K562 (cell line): ENCODE results near the gene DNAH1.

ENCODE experiments used
- BHLHE40 ChIP-seq: IDR thresholded peaks from 2 replicates; pipeline ENCODE4 v1.6.1; 2011; ENCODE audit warnings: low read length, improper control_type of control experiment
- BRD4 ChIP-seq: fragments of 200-600 bp; sonication (generic); IDR thresholded peaks from 2 replicates; pipeline ENCODE4 v1.6.1; 2017; ENCODE audit warnings: inconsistent platforms
- CSDE1 ChIP-seq, 2 experiments: fragments of 450-650 bp; IDR thresholded peaks; 2 replicates each; pipeline ENCODE4 v1.6.1; 2016; ENCODE audit warnings: mild to moderate bottlenecking in 1 of 2
- HINFP ChIP-seq: fragments of 450-650 bp; conservative IDR thresholded peaks from 2 replicates; pipeline ENCODE4 v1.6.1; 2016; ENCODE audit warnings: missing genetic modification characterization, low read depth, mild to moderate bottlenecking, control low read depth, missing compliant biosample characterization
- KAT7 ChIP-seq: sonication (generic); formaldehyde crosslinking; IDR thresholded peaks from 2 replicates; pipeline ENCODE4 v1.8.0; 2022; ENCODE audit warnings: missing genetic modification reagents, mild to moderate bottlenecking, borderline replicate concordance
- MTA3 ChIP-seq: fragments of 450-650 bp; formaldehyde crosslinking; IDR thresholded peaks from 2 replicates; pipeline ENCODE4 v1.6.1; 2017; ENCODE audit warnings: mild to moderate bottlenecking, borderline replicate concordance
- POLR2A ChIP-seq: fragments of 450-650 bp; conservative IDR thresholded peaks from 2 replicates; pipeline ENCODE4 v1.6.1; 2016
- RAD51 ChIP-seq: fragments of 450-650 bp; IDR thresholded peaks from 2 replicates; pipeline ENCODE4 v1.7.1; 2016; ENCODE audit warnings: low read depth, mild to moderate bottlenecking, borderline replicate concordance
- SMARCB1 ChIP-seq: IDR thresholded peaks from 2 replicates; pipeline ENCODE4 v1.6.1; 2011; ENCODE audit warnings: improper control_type of control experiment, low read depth; ENCODE audit not compliant: insufficient read length
- SNRNP70 ChIP-seq: fragments of 200-400 bp; formaldehyde crosslinking; optimal IDR thresholded peaks from 2 replicates; pipeline ENCODE3; 2017; ENCODE audit warnings: low read depth, low read length
- ZNF444 ChIP-seq: fragments of 250-450 bp; sonication (Bioruptor Pico); IDR thresholded peaks from 2 replicates; pipeline ENCODE4 v1.4.0; 2020; ENCODE audit warnings: mild to moderate bottlenecking, moderate library complexity
- TF ChIP-seq, protein P1 (sequence below), 3 experiments: IDR thresholded peaks in 2 of 3; conservative IDR thresholded peaks in 1 of 3; 2 replicates each; pipeline ENCODE4 v1.5.1; 2011 to 2012; ENCODE audit warnings: low read length in 3 of 3, mild to moderate bottlenecking in 3 of 3, control low read depth in 2 of 3, improper control_type of control experiment in 1 of 3, inconsistent platforms in 1 of 3, low read depth in 1 of 3, mixed read lengths in 1 of 3, moderate library complexity in 1 of 3; ENCODE audit not compliant: insufficient read depth in 2 of 3
- TF ChIP-seq, protein P2 (sequence below): sonication (generic); formaldehyde crosslinking; IDR thresholded peaks from 2 replicates; pipeline ENCODE4 v1.8.0; 2022; ENCODE audit warnings: mild to moderate bottlenecking, low read depth, missing genetic modification reagents
- TF ChIP-seq, protein P3 (sequence below), 2 experiments: IDR thresholded peaks in 1 of 2; conservative IDR thresholded peaks in 1 of 2; 2 replicates each; pipeline ENCODE4 v1.6.1; 2016; ENCODE audit warnings: low read depth in 2 of 2, mild to moderate bottlenecking in 1 of 2, missing compliant biosample characterization in 1 of 2, missing genetic modification characterization in 1 of 2, moderate library complexity in 1 of 2

DNA sequence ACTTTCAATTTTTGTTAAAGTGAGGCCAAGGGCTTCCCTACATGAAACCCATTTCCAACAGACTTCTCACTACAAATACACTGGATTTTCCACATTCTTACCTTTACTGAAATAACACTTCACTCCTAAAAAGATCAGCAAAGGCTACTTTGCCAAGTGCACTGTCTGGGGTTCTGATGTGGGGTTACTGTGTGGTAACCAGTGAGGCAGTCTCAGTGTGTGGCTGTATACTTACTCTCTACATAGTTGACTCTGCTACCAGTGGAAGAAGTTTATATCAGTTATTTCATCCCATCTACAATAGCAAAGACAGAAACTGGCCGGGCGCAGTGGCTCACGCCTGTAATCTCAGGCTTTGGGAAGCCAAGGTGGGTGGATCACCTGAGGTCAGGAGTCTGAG is 43.3 kb upstream of the DNAH1 start:
- TF ChIP-seq, protein P1, sequence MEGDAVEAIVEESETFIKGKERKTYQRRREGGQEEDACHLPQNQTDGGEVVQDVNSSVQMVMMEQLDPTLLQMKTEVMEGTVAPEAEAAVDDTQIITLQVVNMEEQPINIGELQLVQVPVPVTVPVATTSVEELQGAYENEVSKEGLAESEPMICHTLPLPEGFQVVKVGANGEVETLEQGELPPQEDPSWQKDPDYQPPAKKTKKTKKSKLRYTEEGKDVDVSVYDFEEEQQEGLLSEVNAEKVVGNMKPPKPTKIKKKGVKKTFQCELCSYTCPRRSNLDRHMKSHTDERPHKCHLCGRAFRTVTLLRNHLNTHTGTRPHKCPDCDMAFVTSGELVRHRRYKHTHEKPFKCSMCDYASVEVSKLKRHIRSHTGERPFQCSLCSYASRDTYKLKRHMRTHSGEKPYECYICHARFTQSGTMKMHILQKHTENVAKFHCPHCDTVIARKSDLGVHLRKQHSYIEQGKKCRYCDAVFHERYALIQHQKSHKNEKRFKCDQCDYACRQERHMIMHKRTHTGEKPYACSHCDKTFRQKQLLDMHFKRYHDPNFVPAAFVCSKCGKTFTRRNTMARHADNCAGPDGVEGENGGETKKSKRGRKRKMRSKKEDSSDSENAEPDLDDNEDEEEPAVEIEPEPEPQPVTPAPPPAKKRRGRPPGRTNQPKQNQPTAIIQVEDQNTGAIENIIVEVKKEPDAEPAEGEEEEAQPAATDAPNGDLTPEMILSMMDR (IDR thresholded peaks at IDR 0.05 in 2 of 3, conservative IDR thresholded peaks at IDR 0.05 in 1 of 3; ENCODE audit: insufficient read depth in 2 of 3, low read depth in 1 of 3, low read length in 3 of 3): no peak
- TF ChIP-seq POLR2A (no peak), CSDE1 (IDR thresholded peaks at IDR 0.05) (no peak), BHLHE40 (no peak), KAT7 (no peak), ZNF444 (CRISPR knock-in tag) (no peak), BRD4 (no peak), SMARCB1 (no peak), RAD51 (no peak), SNRNP70 (no peak), MTA3 (no peak), HINFP (no peak)
- TF ChIP-seq, protein P2, sequence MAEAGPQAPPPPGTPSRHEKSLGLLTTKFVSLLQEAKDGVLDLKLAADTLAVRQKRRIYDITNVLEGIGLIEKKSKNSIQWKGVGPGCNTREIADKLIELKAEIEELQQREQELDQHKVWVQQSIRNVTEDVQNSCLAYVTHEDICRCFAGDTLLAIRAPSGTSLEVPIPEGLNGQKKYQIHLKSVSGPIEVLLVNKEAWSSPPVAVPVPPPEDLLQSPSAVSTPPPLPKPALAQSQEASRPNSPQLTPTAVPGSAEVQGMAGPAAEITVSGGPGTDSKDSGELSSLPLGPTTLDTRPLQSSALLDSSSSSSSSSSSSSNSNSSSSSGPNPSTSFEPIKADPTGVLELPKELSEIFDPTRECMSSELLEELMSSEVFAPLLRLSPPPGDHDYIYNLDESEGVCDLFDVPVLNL: no peak
- TF ChIP-seq, protein P3, sequence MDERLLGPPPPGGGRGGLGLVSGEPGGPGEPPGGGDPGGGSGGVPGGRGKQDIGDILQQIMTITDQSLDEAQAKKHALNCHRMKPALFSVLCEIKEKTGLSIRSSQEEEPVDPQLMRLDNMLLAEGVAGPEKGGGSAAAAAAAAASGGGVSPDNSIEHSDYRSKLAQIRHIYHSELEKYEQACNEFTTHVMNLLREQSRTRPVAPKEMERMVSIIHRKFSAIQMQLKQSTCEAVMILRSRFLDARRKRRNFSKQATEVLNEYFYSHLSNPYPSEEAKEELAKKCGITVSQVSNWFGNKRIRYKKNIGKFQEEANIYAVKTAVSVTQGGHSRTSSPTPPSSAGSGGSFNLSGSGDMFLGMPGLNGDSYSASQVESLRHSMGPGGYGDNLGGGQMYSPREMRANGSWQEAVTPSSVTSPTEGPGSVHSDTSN (CRISPR knock-in tag; IDR thresholded peaks at IDR 0.05; ENCODE audit: low read depth): no peak
- TF ChIP-seq, protein P3 (tag; conservative IDR thresholded peaks at IDR 0.05; ENCODE audit: low read depth): no peak
